Spleen (tissue), 13 donors: Measurements from ENCODE around the gene DNAJC17. TPM values are rescaled to one million over a fixed set of nuclear protein-coding genes. Genes with fewer than 3 reads are reported as not detected.

Experiments used
- DNase-seq: peaks from one replicate; pipeline ENCODE4 v3.0.0-alpha.2; 2020
- H3K27ac ChIP-seq, 8 donors: fragments of 200-600 bp; sonication (generic) in 7 of 8; 1 replicate in 4 of 8; 2 replicates in 4 of 8; pipeline versions ENCODE4 v1.5.0 to v1.8.0; 2016 to 2021; ENCODE audit warnings: inconsistent platforms in 4 of 8, mild to moderate bottlenecking in 4 of 8, moderate library complexity in 1 of 8
- H3K27me3 ChIP-seq, 7 donors: fragments of 200-600 bp; sonication (generic) in 6 of 7; replicated peaks in 1 of 7; 1 replicate in 4 of 7; 2 replicates in 3 of 7; pipeline versions ENCODE4 v1.5.0 to v1.8.0; 2016 to 2021; ENCODE audit warnings: inconsistent platforms in 3 of 7, mild to moderate bottlenecking in 1 of 7
- H3K36me3 ChIP-seq, 6 donors: fragments of 200-600 bp; sonication (generic) in 5 of 6; 1 replicate in 4 of 6; 2 replicates in 2 of 6; pipeline versions ENCODE4 v1.5.0 to v1.8.0; 2016 to 2021; ENCODE audit warnings: inconsistent platforms in 2 of 6
- H3K4me1 ChIP-seq, 6 donors: fragments of 200-600 bp; sonication (generic) in 5 of 6; 1 replicate in 3 of 6; 2 replicates in 3 of 6; pipeline versions ENCODE4 v1.5.0 to v1.8.0; 2016 to 2021; ENCODE audit warnings: inconsistent platforms in 3 of 6
- H3K4me3 ChIP-seq, 8 donors: fragments of 200-600 bp; sonication (generic) in 7 of 8; 1 replicate in 4 of 8; 2 replicates in 4 of 8; pipeline versions ENCODE4 v1.5.0 to v1.8.0; 2016 to 2021; ENCODE audit warnings: inconsistent platforms in 4 of 8, mild to moderate bottlenecking in 4 of 8, moderate library complexity in 2 of 8
- H3K9me3 ChIP-seq, 8 donors: fragments of 200-600 bp; sonication (generic) in 7 of 8; 1 replicate in 4 of 8; 2 replicates in 4 of 8; pipeline versions ENCODE4 v1.5.0 to v1.8.0; 2016 to 2021; ENCODE audit warnings: inconsistent platforms in 4 of 8
- CTCF ChIP-seq, 11 experiments: fragments of 200-600 bp in 7 of 11; fragments of 450-650 bp in 4 of 11; sonication (generic) in 4 of 11; IDR thresholded peaks in 8 of 11; conservative IDR thresholded peaks in 3 of 11; 1 replicate in 7 of 11; 2 replicates in 4 of 11; pipeline versions ENCODE4 v1.4.0 to v1.8.0; 2016 to 2021; ENCODE audit warnings: antibody characterized with exemption in 11 of 11, inconsistent platforms in 4 of 11, mild to moderate bottlenecking in 1 of 11
- POLR2A ChIP-seq, 3 donors: fragments of 450-650 bp; IDR thresholded peaks; one replicate each; pipeline ENCODE4 v1.5.1; 2017; ENCODE audit warnings: antibody characterized with exemption in 3 of 3, mild to moderate bottlenecking in 1 of 3
- POLR2AphosphoS5 ChIP-seq, 3 donors: sonication (generic); formaldehyde crosslinking; IDR thresholded peaks; one replicate each; pipeline ENCODE4 v1.5.1; 2017; ENCODE audit warnings: antibody characterized with exemption in 3 of 3
- WGBS, 5 donors: extraction: QIAGEN DNeasy Blood & Tissue Kit in 3 of 5; methylation state at CpG; one replicate each; pipeline versions ENCODE4 v1.1.5 to v1.1.7; 2013 to 2018; 5-methylcytosine and 5-hydroxymethylcytosine counted together
- intact Hi-C: fragments of 100-400 bp; cut with DNase I; formaldehyde crosslinking; loops from one replicate; pipeline ENCODE4 v1.15.0; 2023; ENCODE audit warnings: low total_unique reads
- long read RNA-seq, 2 donors: transcript quantifications; one replicate each; lab custom pipeline, GENCODE V29; 2026
- polyA plus RNA-seq, 3 donors: library from polyadenylated mRNA; stranded (reverse); fragments of 200-250 nt; gene quantifications; one replicate each; pipeline ENCODE4 v1.2.1, GENCODE V29; 2013
- total RNA-seq, 7 donors: library from RNA; depleted of rRNA in 3 of 7; stranded (reverse); fragments of >200 nt in 3 of 7; fragmentation: NEBNext Ultra II Directional in 4 of 7; extraction: Animal tissue kit (Norgen Biotek cat#: 25700) in 4 of 7; gene quantifications; one replicate each; pipeline versions ENCODE4 v1.1.0 to v1.2.1, GENCODE V29; 2016 to 2021
- donor health status: healthy with polysubstance abuse.
- donor health status: DM: no; HTN: no; CAD: no; lungs with moderate emphysema.
- donor health status: DM: no; HTN: no; CAD: no.
- donor health status: Bipolar disorder and iron deficiency.
- donor health status: healthy.
- donor health status: DM: no; HTN: no; CAD: no.
- donor health status: DM: yes; HTN: yes; CAD: no.

The DNAJC17 gene
- total RNA-seq (10 to 100 TPM; 16.2 to 57.1 (median 41.1) TPM), polyA plus RNA-seq (10 to 100 TPM; 52.5 to 61.5 (median 60.4) TPM)
- long read RNA-seq, donor 1, transcript DNAJC17-201 (11 exons, 3,731 nt), result major isoform, 5 of 5 reads
- long read RNA-seq, donor 1, partial matches to known transcripts, result 0 of 5 reads
- long read RNA-seq, donor 1, other reads (novel, unspliced or antisense), result 0 of 5 reads
- long read RNA-seq, donor 2, transcript DNAJC17-201 (11 exons, 3,731 nt), result major isoform, 6 of 6 reads
- long read RNA-seq, donor 2, partial matches to known transcripts, result 0 of 6 reads
- long read RNA-seq, donor 2, other reads (novel, unspliced or antisense), result 0 of 6 reads

- H3K27ac ChIP-seq, result peak within 1 kb of the TSS; percentile 93 to 99 (median 97)
- H3K4me1 ChIP-seq, result peaks cover 12 to 58% (median 44%) of the 10 kb centered on the region in 6 donors
- H3K27me3 ChIP-seq, result no peaks in the 10 kb centered on the region
- WGBS, 5 donors, result 0 to 1% (median 1%) methylated on average over 40 to 64 of the region's 64 CpGs
- peak in 1 of 3 donors; percentile 4 for TF ChIP-seq POLR2A (IDR thresholded peaks at IDR 0.05)
- peak; percentile 84 to 88 (median 88) for TF ChIP-seq POLR2AphosphoS5 (IDR thresholded peaks at IDR 0.05)
- TF ChIP-seq CTCF (IDR thresholded peaks at IDR 0.05 in 8 of 11, conservative IDR thresholded peaks at IDR 0.05 in 3 of 11), result peak in 7 of 11 experiments; percentile 14 to 44 (median 29)
- H3K4me3 ChIP-seq, result peak within 1 kb of the TSS; percentile 78 to 96 (median 90)
- no peaks in the 10 kb centered on the region for H3K9me3 ChIP-seq
- DNase-seq, result peak; percentile 99
- H3K36me3 ChIP-seq, result peaks cover 0 to 52% (median 5%) of the 10 kb centered on the region in 6 donors
- intact Hi-C loops, result no loop called here
Measured at GRCh38 chr15:40807028-40807887, at the start of gene DNAJC17, which contains the start of gene ZFYVE19. TSS of gene DNAJC17 (minus strand) at chr15:40807473. CDS start at chr15:40807446, 27 bp downstream. TSS of gene ZFYVE19 (plus strand) at chr15:40807089. CDS start at chr15:40807590, 501 bp downstream.

- 70 to 84% (median 78%) methylated on average over 7 to 8 of the region's 8 CpGs for WGBS, 5 donors
- H3K4me3 ChIP-seq, result no peak overlapping the region
- intact Hi-C loops, result no loop called here
- no peak for TF ChIP-seq CTCF (IDR thresholded peaks at IDR 0.05 in 8 of 11, conservative IDR thresholded peaks at IDR 0.05 in 3 of 11)
- no peak for TF ChIP-seq POLR2AphosphoS5 (IDR thresholded peaks at IDR 0.05)
- H3K9me3 ChIP-seq, result no peaks in the 10 kb centered on the region
- peaks cover 0 to 43% (median 5%) of the 10 kb centered on the region in 6 donors for H3K36me3 ChIP-seq
- peak; percentile 67 for DNase-seq
- H3K4me1 ChIP-seq, result peaks cover 0 to 21% (median 12%) of the 10 kb centered on the region in 6 donors
- no peaks in the 10 kb centered on the region for H3K27me3 ChIP-seq
- no peak overlapping the region for H3K27ac ChIP-seq
Measured at GRCh38 chr15:40856746-40857145, 49.5 kb upstream of the DNAJC17 start.

GRCh38 chr15:40855706-40856234 lies 48.5 kb upstream of the DNAJC17 start:
- WGBS, 5 donors, result 82 to 87% (median 83%) methylated on average over 13 of the region's 13 CpGs
- intact Hi-C loops, result no loop called here
- DNase-seq, result peak; percentile 64

GRCh38 chr15:40854161-40854560 lies 46.9 kb upstream of the DNAJC17 start:
- Histone ChIP-seq H3K9me3 (no peaks in the 10 kb centered on the region), H3K4me1 (peaks cover 0 to 18% (median 11%) of the 10 kb centered on the region in 6 donors), H3K36me3 (peaks cover 0 to 46% (median 5%) of the 10 kb centered on the region in 6 donors), H3K27ac (no peak overlapping the region), H3K4me3 (no peak overlapping the region), H3K27me3 (no peaks in the 10 kb centered on the region)
- 53 to 85% (median 69%) methylated on average over 8 to 10 of the region's 10 CpGs for WGBS, 5 donors
- intact Hi-C loops, result no loop called here
- DNase-seq, result peak; percentile 49
- no peak for TF ChIP-seq CTCF (IDR thresholded peaks at IDR 0.05 in 8 of 11, conservative IDR thresholded peaks at IDR 0.05 in 3 of 11)
- no peak for TF ChIP-seq POLR2A (IDR thresholded peaks at IDR 0.05)
- no peak for TF ChIP-seq POLR2AphosphoS5 (IDR thresholded peaks at IDR 0.05)

More at GRCh38 chr15:40855706-40856234, 48.5 kb upstream of the DNAJC17 start:
- no peak overlapping the region for H3K27ac ChIP-seq
- H3K9me3 ChIP-seq, result no peaks in the 10 kb centered on the region
- H3K27me3 ChIP-seq, result no peaks in the 10 kb centered on the region
- peaks cover 0 to 43% (median 5%) of the 10 kb centered on the region in 6 donors for H3K36me3 ChIP-seq
- H3K4me1 ChIP-seq, result peaks cover 0 to 21% (median 12%) of the 10 kb centered on the region in 6 donors
- no peak for TF ChIP-seq POLR2AphosphoS5 (IDR thresholded peaks at IDR 0.05)
- no peak for TF ChIP-seq POLR2A (IDR thresholded peaks at IDR 0.05)
- H3K4me3 ChIP-seq, result no peak overlapping the region
